Stimulated activated effector memory CD8-positive, alpha-beta T cell treated with anti-CD3 and anti-CD28 coated beads, Interleukin-12 subunit alpha, Interleukin-12 subunit beta, amount 100 ng/mL, for 72 hours (primary cell): ENCODE data around the gene EDARADD.
"Not testable (repeated sequence)": the region's sequence is repeated elsewhere in the genome, so short reads cannot be mapped to it uniquely, and the experiment has no call there.

Source experiments
- ATAC-seq: fragments of 150-1000 bp; cut with Tn5 transposase; 2 replicates; pipeline ENCODE4 v1.10.0; 2021
- DNase-seq, 2 donors: peaks; one replicate each; pipeline ENCODE4 v3.0.0; 2021 to 2022; ENCODE audit warnings: low spot score in 2 of 2
- H3K27ac Mint-ChIP-seq: one replicate; pipeline ENCODE4 v1.8.0; 2022; ENCODE audit warnings: mild to moderate bottlenecking, mixed read lengths
- H3K36me3 Mint-ChIP-seq: one replicate; pipeline ENCODE4 v1.8.0; 2022; ENCODE audit warnings: mild to moderate bottlenecking, mixed read lengths
- H3K4me1 Mint-ChIP-seq: one replicate; pipeline ENCODE4 v1.8.0; 2022; ENCODE audit warnings: mixed read lengths
- H3K4me3 Mint-ChIP-seq: one replicate; pipeline ENCODE4 v1.8.0; 2022; ENCODE audit warnings: mild to moderate bottlenecking, mixed read lengths
- H3K9me3 Mint-ChIP-seq: one replicate; pipeline ENCODE4 v1.8.0; 2022; ENCODE audit warnings: mixed read lengths

The EDARADD gene

GRCh38 chr1:236393681-236394481, at the start of gene EDARADD:
Gene EDARADD (plus strand): TSS chr1:236394286. CDS start chr1:236394445, 159 bp downstream.
- H3K36me3 Mint-ChIP-seq = peaks cover 4% of the 10 kb centered on the region
- peak within 1 kb of the TSS; percentile 83 for H3K4me3 Mint-ChIP-seq
- H3K4me1 Mint-ChIP-seq = peaks cover 33% of the 10 kb centered on the region
- DNase-seq = peak in 1 of 2 donors; percentile 46
- peak within 1 kb of the TSS; percentile 89 for H3K27ac Mint-ChIP-seq
- H3K9me3 Mint-ChIP-seq = no peaks in the 10 kb centered on the region
- ATAC-seq = no peak

- ATAC-seq (no peak), DNase-seq (no peak)
- Mint-ChIP-seq H3K4me1 (no peaks in the 10 kb centered on the region), H3K36me3 (no peaks in the 10 kb centered on the region), H3K4me3 (no peak overlapping the region), H3K9me3 (no peaks in the 10 kb centered on the region), H3K27ac (no peak overlapping the region)
Observed at GRCh38 chr1:236345728-236346127, 48.4 kb upstream of the EDARADD start.

- Mint-ChIP-seq H3K36me3 (no peaks in the 10 kb centered on the region), H3K4me3 (no peak overlapping the region), H3K27ac (no peak overlapping the region), H3K9me3 (no peaks in the 10 kb centered on the region), H3K4me1 (no peaks in the 10 kb centered on the region)
- no peak for DNase-seq
- ATAC-seq = no peak
Observed at GRCh38 chr1:236348071-236348470, 46.0 kb upstream of the EDARADD start.

GRCh38 chr1:236350308-236350707, 43.8 kb upstream of the EDARADD start:
- DNase-seq (no peak), ATAC-seq (no peak)
- Mint-ChIP-seq H3K27ac (no peak overlapping the region), H3K4me3 (no peak overlapping the region), H3K4me1 (no peaks in the 10 kb centered on the region), H3K9me3 (no peaks in the 10 kb centered on the region), H3K36me3 (no peaks in the 10 kb centered on the region)

- ATAC-seq (no peak), DNase-seq (no peak)
- Mint-ChIP-seq H3K4me3 (no peak overlapping the region), H3K4me1 (no peaks in the 10 kb centered on the region), H3K36me3 (no peaks in the 10 kb centered on the region), H3K9me3 (no peaks in the 10 kb centered on the region), H3K27ac (no peak overlapping the region)
Observed at GRCh38 chr1:236351875-236352573, 42.1 kb upstream of the EDARADD start.

- not testable (repeated sequence) for H3K36me3 Mint-ChIP-seq, H3K9me3 Mint-ChIP-seq, H3K27ac Mint-ChIP-seq, DNase-seq, H3K4me1 Mint-ChIP-seq, H3K4me3 Mint-ChIP-seq, ATAC-seq
Observed at GRCh38 chr1:236352747-236353146, 41.3 kb upstream of the EDARADD start.

- no peak overlapping the region for H3K27ac Mint-ChIP-seq
- H3K4me3 Mint-ChIP-seq = no peak overlapping the region
- no peak for ATAC-seq
- H3K9me3 Mint-ChIP-seq = peaks cover 11% of the 10 kb centered on the region
- H3K36me3 Mint-ChIP-seq = no peaks in the 10 kb centered on the region
- H3K4me1 Mint-ChIP-seq = no peaks in the 10 kb centered on the region
- no peak for DNase-seq
Observed at GRCh38 chr1:236353813-236354212, 40.3 kb upstream of the EDARADD start.

- Mint-ChIP-seq H3K36me3 (no peaks in the 10 kb centered on the region), H3K4me1 (no peaks in the 10 kb centered on the region)
- no peak for ATAC-seq
Observed at GRCh38 chr1:236354330-236355147, 39.5 kb upstream of the EDARADD start.

GRCh38 chr1:236356141-236356540, 37.9 kb upstream of the EDARADD start:
- Mint-ChIP-seq H3K36me3 (no peaks in the 10 kb centered on the region), H3K9me3 (peaks cover 21% of the 10 kb centered on the region), H3K4me1 (no peaks in the 10 kb centered on the region), H3K27ac (no peak overlapping the region), H3K4me3 (no peak overlapping the region)
- no peak for DNase-seq
- no peak for ATAC-seq

More at GRCh38 chr1:236354330-236355147, 39.5 kb upstream of the EDARADD start:
- no peak overlapping the region for H3K27ac Mint-ChIP-seq
- no peak for DNase-seq
- peaks cover 17% of the 10 kb centered on the region for H3K9me3 Mint-ChIP-seq
- no peak overlapping the region for H3K4me3 Mint-ChIP-seq

- Mint-ChIP-seq H3K4me3 (no peak overlapping the region), H3K4me1 (no peaks in the 10 kb centered on the region), H3K27ac (no peak overlapping the region), H3K9me3 (peaks cover 21% of the 10 kb centered on the region), H3K36me3 (no peaks in the 10 kb centered on the region)
- no peak for ATAC-seq
- DNase-seq = no peak
Observed at GRCh38 chr1:236361909-236362590, 32.0 kb upstream of the EDARADD start.

- no peak overlapping the region for H3K27ac Mint-ChIP-seq
- H3K4me1 Mint-ChIP-seq = no peaks in the 10 kb centered on the region
- no peak for ATAC-seq
- H3K4me3 Mint-ChIP-seq = no peak overlapping the region
- DNase-seq = no peak
- H3K9me3 Mint-ChIP-seq = peaks cover 16% of the 10 kb centered on the region
- H3K36me3 Mint-ChIP-seq = no peaks in the 10 kb centered on the region
Observed at GRCh38 chr1:236363237-236363636, 30.8 kb upstream of the EDARADD start.

- ATAC-seq = no peak
- no peak overlapping the region for H3K4me3 Mint-ChIP-seq
- H3K4me1 Mint-ChIP-seq = peaks cover 8% of the 10 kb centered on the region
- H3K9me3 Mint-ChIP-seq = no peaks in the 10 kb centered on the region
- DNase-seq = no peak
- no peak overlapping the region for H3K27ac Mint-ChIP-seq
- no peaks in the 10 kb centered on the region for H3K36me3 Mint-ChIP-seq
Observed at GRCh38 chr1:236365999-236366570, 28.0 kb upstream of the EDARADD start.

GRCh38 chr1:236366681-236367080, 27.4 kb upstream of the EDARADD start:
- DNase-seq, H3K4me3 Mint-ChIP-seq, H3K36me3 Mint-ChIP-seq, ATAC-seq, H3K27ac Mint-ChIP-seq, H3K9me3 Mint-ChIP-seq, H3K4me1 Mint-ChIP-seq: not testable (repeated sequence)

- Mint-ChIP-seq H3K9me3 (no peaks in the 10 kb centered on the region), H3K4me3 (no peak overlapping the region), H3K4me1 (peaks cover 8% of the 10 kb centered on the region), H3K36me3 (no peaks in the 10 kb centered on the region), H3K27ac (peak overlapping the region; percentile 49)
- DNase-seq = peak in 1 of 2 donors; percentile 59
- ATAC-seq = peak; percentile 88
Observed at GRCh38 chr1:236370420-236370819, 23.7 kb upstream of the EDARADD start.
